GM21447 (cell line): ENCODE results near the gene STX5.
"Not testable (repeated sequence)": the region's sequence is repeated elsewhere in the genome, so short reads cannot be mapped to it uniquely, and the experiment has no call there.

Experiments used
- ATAC-seq: cut with Tn5 transposase; IDR thresholded peaks from one replicate; pipeline ENCODE4 v1.9.1; 2021; ENCODE audit not compliant: unreplicated experiment

Gene STX5, protein sequence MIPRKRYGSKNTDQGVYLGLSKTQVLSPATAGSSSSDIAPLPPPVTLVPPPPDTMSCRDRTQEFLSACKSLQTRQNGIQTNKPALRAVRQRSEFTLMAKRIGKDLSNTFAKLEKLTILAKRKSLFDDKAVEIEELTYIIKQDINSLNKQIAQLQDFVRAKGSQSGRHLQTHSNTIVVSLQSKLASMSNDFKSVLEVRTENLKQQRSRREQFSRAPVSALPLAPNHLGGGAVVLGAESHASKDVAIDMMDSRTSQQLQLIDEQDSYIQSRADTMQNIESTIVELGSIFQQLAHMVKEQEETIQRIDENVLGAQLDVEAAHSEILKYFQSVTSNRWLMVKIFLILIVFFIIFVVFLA

GRCh38 chr11:62831520-62832335, at the start of gene STX5:
STX5 (minus strand) TSS chr11:62832051; CDS start chr11:62831243, 808 bp downstream.
- ATAC-seq: peak; percentile 82

GRCh38 chr11:62880803-62881578, 49.1 kb upstream of the STX5 start, which contains the start of gene SLC3A2:
SLC3A2 (plus strand) TSS chr11:62880896; CDS start chr11:62881024, 128 bp downstream.
- ATAC-seq: peak; percentile 74

DNA sequence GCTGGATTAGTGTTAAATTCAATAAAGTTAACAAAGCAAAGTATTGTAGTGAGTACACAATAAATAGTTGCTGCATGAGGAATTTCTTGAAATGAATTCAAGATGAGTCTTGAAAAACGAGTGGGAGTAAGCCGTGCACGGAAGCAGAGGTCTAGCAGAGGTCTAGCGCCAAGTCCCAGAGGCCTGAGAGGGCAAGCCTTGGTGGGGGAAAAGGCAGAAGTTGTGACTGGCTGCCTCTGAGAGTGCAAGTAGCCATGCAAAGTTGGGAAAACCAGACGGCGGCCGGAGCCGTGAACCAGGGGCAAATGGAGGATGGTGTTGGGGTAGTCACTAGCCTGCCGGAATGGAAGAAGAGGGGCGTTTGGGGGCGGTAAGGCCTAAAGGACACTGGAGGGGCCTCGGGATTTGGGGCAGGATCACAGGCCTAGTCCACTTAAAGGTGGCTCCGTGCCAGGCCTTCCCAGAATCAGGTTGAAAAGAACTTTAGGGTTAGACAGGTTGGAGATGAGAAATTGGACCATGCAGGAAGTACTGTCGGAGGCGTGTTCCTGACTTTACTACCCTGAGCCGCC, 48.5 kb upstream of the STX5 start:
- ATAC-seq: peak; percentile 20

GRCh38 chr11:62879235-62879978, 47.6 kb upstream of the STX5 start:
- ATAC-seq: no peak

DNA sequence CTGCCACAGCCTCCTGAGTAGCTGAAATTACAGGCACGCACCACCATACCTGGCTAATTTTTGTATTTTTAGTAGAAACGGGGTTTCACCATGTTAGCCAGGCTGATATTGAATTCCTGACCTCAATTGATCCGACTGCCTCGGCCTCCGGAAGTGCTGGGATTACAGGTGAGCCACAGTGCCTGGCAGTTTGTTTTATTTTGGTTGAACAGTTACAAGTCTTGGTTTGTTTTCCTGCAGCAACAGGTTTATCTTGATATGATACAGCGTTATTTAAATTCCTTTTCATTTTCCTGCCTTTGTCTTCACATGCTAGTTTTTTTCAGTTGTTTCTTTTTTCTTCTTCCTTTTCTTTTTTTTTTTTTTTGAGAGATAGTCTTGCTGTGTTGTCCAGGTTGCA, 44.9 kb upstream of the STX5 start:
- ATAC-seq: no peak

- no peak for ATAC-seq
These were observed 44.0 kb upstream of the STX5 start for GRCh38 chr11:62875698-62876478.

DNA sequence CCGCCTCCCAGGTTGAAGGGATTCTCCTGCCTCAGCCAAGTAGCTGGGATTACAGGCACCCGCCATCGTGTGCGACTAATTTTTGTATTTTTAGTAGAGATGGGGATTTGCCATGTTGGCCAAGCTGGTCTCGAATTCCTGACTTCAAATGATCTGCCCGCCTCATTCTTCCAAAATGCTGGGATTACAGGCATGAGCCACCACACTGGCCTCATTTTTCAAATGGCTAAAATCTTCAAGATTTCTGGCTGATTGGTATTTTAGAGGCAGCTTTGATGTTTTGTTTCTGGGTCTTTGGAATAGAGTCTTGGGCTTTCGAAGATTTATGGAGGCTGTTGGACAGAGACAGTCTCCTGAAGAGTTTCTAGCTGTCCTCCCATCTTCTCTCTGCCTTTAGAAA, 43.0 kb upstream of the STX5 start:
- ATAC-seq: no peak

DNA sequence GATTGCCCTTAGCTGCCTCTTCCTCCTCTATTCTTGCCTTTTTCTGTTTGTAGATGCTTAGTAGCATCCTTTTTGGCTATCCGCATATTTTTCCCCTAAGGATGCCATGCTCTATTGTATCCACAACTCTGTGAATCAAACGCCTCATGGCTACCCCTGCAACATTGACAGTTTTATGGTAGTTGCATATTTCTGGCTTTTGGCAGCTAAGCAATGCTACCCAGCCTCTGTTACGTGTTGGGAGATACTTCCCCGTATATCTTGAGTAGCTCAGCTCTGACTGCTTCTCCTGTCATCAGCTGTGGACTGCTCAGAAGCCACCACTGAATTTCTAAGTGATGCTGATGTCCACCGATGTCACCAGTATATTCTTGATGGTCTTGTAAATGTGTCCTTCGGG, 33.8 kb upstream of the STX5 start:
- no peak for ATAC-seq

- ATAC-seq: no peak
These were observed 32.0 kb upstream of the STX5 start for GRCh38 chr11:62863687-62864335.

DNA sequence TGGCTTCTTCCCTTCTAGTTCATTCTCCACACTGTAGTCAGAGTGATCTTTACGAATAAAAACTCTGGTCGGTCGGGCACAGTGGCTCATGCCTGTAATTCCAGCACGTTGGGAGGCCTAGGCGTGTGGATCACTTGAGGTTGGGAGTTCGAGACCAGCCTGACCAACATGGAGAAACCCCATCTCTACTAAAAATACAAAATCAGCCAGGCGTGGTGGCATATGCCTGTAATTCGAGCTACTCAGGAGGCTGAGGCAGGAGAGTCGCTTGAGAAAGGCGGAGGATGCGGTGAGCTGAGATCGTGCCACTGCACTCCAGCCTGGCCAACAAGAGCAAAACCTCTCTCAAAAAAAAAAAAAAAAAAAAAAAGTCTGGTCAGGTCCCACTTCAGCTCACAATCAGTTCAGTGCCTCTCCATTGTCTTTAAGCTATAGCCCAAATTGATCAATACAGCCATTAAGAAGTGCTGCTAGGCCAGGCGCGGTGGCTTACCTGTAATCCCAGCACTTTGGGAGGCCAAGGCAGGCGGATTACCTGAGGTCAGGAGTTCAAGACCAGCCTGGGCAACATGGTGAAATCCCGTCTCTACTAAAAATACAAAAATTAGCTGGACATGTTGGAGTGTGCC, 29.8 kb upstream of the STX5 start:
- ATAC-seq: not testable (repeated sequence)

DNA sequence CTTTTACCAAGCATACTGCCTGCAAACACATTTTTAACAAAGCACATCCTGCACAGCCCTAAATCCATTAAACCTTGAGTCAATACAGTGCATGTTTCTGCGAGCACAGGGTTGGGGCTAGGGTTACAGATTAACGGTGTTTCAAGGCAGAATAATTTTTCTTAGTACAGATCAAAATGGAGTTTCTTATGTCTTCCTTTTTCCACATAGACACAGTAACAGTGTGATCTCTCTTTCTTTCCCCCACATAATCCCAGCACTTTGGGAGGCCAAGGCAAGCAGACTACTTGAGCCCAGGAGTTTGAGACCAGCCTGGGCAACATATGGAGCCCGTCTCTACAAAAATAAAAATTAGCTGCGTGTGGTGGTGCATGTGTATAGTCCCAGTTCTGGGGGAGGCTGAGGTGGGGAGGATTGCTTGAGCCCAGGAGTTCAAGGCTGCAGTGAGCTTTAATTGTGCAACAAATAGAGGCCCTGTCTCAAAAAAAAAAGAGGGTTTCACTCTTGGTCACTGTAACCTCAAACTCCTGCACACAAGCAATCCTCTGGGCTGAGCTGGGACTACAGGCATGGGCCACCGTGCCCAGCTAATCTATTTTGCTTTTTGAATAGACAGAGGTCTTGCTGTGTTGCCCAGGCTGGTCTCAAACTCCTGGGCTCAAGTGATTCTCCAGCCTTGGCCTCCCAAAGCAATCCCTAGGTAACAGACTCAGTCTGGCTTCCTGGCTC, 29.1 kb upstream of the STX5 start:
- no peak for ATAC-seq

- ATAC-seq: not testable (repeated sequence)
These were observed 27.4 kb upstream of the STX5 start for GRCh38 chr11:62859281-62859703.

- ATAC-seq: no peak
These were observed 26.4 kb upstream of the STX5 start for GRCh38 chr11:62858201-62858600.

GRCh38 chr11:62857541-62857982, 25.7 kb upstream of the STX5 start:
- ATAC-seq: no peak

DNA sequence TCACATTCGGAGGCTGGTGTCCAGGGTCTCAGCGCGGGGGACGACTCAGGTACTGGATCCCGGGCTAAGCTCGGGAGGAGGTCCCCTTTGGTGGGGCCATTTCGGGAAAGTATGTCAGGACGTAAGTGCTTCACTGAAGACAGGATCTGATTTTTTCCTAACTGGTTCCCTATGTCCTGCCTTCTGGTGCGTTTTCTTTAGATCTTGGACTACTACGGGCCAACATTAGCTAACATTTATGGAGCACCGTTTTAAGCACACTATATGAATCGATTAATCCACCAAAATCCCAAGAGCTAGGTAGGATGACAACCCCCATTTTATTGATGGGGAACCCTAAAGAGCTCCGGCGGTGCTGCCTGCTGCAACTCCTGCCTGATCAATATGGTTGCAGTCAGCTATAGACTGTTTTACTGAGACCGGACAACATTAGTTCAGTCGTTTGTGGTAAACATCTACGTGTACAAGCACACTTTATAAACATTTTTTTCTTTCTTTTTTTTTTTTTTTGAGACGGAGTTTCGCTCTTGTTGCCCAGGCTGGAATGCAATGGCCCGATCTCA, 24.6 kb upstream of the STX5 start:
- no peak for ATAC-seq

- ATAC-seq: peak; percentile 73
These were observed 23.9 kb upstream of the STX5 start for GRCh38 chr11:62855571-62856332.
